GM19025 (cell line): ENCODE data around the gene HMX3.

ENCODE experiments used
- ATAC-seq: cut with Tn5 transposase; IDR thresholded peaks from one replicate; pipeline ENCODE4 v1.9.1; 2021; ENCODE audit warnings: mild to moderate bottlenecking, low read depth, moderate library complexity; ENCODE audit not compliant: unreplicated experiment

Gene HMX3

GRCh38 chr10:123146894-123147634 lies 11.3 kb downstream of the HMX3 start:
- no peak for ATAC-seq

GRCh38 chr10:123147635-123148413 lies 12.1 kb downstream of the HMX3 start, which contains the start of gene HMX2:
TSS of gene HMX2 (plus strand) at chr10:123148136. CDS start at chr10:123148379, 243 bp downstream.
- ATAC-seq: no peak

- no peak for ATAC-seq
Observed at GRCh38 chr10:123148414-123149161, 12.8 kb downstream of the HMX3 start.

- no peak for ATAC-seq
Observed at GRCh38 chr10:123149162-123149567, 13.4 kb downstream of the HMX3 start.

- no peak for ATAC-seq
Observed at GRCh38 chr10:123149568-123150270, 13.9 kb downstream of the HMX3 start.

- no peak for ATAC-seq
Observed at GRCh38 chr10:123150271-123150985, 14.7 kb downstream of the HMX3 start.

- no peak for ATAC-seq
Observed at GRCh38 chr10:123150986-123151736, 15.4 kb downstream of the HMX3 start.

- no peak for ATAC-seq
Observed at GRCh38 chr10:123151737-123152135, 16.0 kb downstream of the HMX3 start.

GRCh38 chr10:123153486-123154091 lies 17.8 kb downstream of the HMX3 start:
- no peak for ATAC-seq

GRCh38 chr10:123154092-123154710 lies 18.4 kb downstream of the HMX3 start, which contains the start of gene BUB3:
TSS of gene BUB3 (plus strand) at chr10:123154402. CDS start at chr10:123154918, 516 bp downstream.
- peak; percentile 91 for ATAC-seq

- ATAC-seq: peak; percentile 41
Observed at GRCh38 chr10:123154711-123155505, 19.1 kb downstream of the HMX3 start.

- no peak for ATAC-seq
Observed at GRCh38 chr10:123156078-123156477, 20.3 kb downstream of the HMX3 start.

GRCh38 chr10:123157210-123157609 lies 21.4 kb downstream of the HMX3 start:
- no peak for ATAC-seq

- ATAC-seq: no peak
Observed at GRCh38 chr10:123158682-123159081, 22.9 kb downstream of the HMX3 start.

GRCh38 chr10:123160311-123160980 lies 24.7 kb downstream of the HMX3 start:
- ATAC-seq: no peak

- ATAC-seq: no peak
Observed at GRCh38 chr10:123164319-123164718, 28.5 kb downstream of the HMX3 start.
